ENCODE results near the gene HEPACAM.
"Not testable (repeated sequence)": the region's sequence is repeated elsewhere in the genome, so short reads cannot be mapped to it uniquely, and the experiment has no call there.

HEPACAM gene, protein sequence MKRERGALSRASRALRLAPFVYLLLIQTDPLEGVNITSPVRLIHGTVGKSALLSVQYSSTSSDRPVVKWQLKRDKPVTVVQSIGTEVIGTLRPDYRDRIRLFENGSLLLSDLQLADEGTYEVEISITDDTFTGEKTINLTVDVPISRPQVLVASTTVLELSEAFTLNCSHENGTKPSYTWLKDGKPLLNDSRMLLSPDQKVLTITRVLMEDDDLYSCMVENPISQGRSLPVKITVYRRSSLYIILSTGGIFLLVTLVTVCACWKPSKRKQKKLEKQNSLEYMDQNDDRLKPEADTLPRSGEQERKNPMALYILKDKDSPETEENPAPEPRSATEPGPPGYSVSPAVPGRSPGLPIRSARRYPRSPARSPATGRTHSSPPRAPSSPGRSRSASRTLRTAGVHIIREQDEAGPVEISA

DNA sequence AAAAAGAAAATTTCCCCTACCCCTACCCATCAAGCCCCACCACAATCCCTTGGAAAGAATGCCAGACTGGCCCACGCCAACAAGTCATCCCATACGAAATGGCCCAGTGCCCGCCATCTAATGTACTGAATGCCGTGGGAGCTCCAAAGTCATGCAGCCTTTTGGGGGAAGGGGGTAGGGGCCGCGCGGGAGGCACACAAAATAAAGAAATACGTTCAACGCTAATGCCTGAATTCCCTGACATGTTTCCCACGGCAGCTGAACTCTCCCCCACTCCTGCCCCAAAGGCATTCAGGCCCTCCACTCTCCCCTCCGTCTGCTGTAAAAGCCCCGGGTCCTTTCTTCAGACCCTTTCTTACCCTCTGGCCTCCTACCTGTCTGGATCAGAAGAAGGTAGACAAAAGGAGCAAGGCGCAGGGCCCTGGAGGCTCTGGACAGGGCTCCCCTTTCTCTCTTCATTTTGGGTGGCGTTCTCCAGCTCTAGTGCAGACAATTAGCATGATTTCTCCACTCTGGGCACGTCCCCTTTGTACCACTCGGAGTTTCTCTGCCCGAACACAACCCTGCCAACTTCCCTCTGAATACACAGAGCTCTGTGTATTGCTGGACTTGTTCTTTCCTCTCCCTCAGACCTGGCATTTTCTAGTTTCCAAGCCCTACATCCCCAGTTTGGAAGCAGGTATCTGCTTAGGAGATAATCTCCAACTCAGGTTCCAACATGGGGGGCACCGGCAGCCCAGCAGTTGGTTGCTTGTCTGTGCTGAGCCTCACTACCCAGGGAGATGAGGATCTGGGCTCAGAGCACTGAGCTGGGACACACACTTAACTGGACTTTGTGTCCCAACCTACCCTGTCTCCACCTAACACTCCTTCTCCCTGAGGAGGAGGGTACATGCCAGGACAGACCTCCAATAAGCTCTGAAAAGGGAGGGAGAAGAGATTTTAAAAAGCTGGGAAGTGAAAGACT, at the start of gene HEPACAM:
TSS of gene HEPACAM (minus strand) at position 500 of the 967 bp plus-strand sequence. CDS start at position 459, 41 bp downstream.
- DNase-seq (ENCODE audit: low read depth), result no peak

DNA sequence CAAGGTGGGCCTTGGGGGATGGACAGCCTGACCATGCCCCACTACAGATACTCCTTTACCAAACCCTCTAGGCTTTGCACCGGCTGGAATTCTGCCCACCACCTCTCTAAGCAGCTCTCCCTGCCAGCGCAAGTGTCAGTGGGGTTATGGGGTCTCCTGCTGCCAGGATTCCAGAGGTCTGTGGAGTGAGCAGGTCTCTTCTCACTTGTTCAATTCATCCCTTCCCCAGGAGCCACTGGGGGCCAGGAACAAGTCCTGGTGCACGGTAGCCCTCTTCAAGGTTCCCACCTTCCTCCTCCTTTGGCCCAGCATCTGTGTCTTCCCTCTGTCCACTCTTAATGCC, 48.6 kb upstream of the HEPACAM start:
- DNase-seq (ENCODE audit: low read depth), result no peak

DNA sequence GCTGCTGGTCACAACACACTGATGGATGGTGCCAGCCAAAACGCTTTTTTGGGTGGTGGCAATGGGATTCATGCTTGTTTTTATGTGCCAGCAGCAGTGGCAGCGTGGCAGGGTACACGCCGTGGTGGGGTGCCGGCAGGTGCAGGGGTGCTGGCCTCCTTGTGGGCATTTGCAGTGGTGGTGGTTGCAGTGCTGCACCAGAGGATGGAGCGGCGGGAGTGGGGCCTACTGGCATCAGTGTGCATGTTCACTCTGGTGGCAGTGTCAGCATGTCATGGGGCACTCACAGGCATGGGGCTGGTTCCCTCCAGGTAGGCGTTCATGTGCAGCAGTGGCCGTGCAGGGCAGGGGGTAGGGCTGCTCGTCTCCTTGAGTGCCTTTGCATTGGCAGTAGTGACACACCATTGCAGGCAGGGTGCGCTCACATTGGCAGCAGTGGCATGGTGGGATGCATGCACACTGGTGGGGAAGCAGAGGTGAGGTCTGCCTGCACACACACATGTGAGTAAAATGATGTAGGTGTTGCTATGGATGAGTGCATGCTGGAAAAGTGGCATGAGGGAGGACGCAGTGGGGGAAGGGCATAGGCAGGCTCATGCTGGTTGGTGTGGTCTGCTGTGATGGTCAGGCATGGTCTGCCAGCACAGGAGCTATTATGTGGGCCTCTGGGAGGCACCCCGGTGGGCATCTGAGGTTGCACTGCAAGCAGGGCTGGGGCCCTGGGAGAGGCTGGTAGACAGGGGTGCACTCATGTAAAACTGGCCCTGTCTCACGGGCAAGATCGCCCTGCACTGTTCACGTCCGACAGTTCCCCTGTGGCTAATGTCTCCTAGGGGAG, 48.0 kb upstream of the HEPACAM start:
- no peak for DNase-seq (ENCODE audit: low read depth)

DNA sequence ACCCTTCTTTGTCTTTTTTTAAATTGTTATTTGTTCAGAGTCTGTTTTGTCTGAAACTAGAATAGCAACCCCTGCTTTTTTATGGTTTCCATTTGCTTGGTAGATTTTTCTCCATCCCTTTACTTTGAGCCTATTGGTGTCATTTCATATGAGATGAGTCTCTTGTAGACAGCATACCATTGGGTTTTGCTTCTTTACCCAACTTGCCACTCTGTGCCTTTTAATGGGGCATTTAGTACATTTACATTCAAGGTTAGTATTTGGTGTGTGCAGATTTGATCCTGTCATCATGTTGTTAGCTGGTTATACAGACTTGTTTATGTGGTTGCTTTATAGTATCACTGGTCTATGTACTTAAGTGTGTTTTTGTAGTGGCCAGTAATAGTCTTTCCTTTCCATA, 46.2 kb upstream of the HEPACAM start:
- DNase-seq (ENCODE audit: low read depth), result no peak

DNA sequence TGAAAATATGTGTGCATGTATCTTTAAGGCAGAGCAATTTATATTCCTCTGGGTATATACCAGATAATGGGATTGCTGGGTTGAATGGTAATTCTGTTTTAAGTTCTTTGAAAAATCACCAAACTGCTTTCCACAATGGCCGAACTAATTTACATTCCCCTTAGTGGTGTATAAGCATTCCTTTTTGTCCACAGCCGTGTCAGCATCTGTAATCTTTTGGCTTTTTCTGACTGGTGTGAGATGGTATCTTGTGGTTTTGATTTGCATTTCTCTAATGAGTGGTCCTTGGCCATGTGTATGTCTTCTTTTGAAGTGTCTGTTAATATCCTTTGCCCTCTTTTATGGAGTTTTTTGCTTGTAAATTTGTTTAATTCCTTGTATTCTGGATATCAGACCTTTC, 42.5 kb upstream of the HEPACAM start:
- no peak for DNase-seq (ENCODE audit: low read depth)

DNA sequence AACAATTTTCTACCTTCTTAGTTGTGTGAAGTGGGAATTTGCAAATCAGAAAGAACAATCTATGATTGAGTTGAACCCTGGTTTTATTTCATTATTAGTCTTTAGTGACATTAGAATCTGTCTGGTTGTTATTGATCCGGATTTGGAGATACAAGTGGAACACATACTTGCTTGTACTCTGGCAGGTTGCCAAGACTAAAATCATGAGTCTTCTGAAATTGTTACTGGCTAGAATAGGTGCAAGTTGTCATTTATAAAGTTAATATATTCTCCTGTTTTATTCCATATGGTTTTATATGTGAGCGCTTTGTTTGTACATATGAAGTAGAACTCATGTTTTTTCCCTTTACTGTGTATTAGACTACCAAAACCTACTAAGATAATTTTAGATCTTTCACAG, 41.2 kb upstream of the HEPACAM start:
- DNase-seq (ENCODE audit: low read depth), result no peak

DNA sequence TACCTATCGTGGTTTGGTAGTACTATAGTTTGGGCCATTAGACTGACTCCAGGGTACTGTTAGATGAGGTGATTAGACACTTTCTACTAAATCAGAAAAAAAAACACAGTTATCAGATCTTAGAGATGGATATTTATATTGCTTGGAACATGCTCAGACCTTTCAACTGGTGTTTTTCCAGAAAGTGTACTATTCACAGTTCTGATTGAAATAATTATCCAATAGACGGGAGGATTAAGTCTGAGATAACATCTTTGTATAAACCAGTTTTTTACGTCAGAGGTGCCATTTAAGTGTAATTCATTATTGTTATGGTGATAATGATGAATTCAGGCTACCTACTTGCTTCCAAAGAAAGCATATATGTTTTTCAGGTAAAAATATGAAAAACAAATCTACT, 40.7 kb upstream of the HEPACAM start:
- no peak for DNase-seq (ENCODE audit: low read depth)

DNA sequence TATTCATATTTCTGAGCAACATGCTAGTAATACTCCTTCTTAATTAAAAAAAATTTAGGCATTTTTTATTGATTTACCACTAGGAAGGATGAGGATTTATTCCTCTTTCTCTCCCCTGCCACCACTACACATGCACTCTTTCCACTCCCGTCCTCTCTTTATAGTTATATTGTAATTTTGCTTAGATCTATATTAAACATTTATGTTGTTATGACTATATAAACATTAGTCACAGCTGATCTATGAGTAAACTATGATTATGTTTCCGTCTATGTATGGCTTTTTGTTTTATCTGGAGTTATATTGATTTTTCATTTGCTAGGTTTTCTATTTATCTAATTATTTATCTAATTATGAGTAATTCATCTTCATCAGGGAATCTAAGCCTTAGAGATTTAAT, 36.0 kb upstream of the HEPACAM start:
- DNase-seq (ENCODE audit: low read depth), result no peak

DNA sequence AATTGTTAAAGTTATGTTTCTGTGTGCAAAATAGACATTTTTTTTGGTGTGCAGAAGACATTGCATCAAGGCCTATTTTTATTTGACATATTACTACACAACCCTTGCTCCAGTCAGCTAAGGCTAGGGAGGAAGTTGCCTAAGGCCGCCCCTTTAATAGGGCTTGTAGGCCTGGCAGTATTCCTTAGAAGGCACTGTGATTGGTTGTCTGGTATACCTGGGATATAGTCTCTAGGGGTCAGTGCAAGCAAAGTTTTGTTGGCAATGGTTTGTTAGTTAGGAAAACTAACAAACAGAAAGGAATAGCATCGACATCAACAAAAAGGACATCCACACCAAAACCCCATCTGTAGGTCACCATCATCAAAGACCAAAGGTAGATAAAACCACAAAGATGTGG, 35.1 kb upstream of the HEPACAM start:
- DNase-seq (ENCODE audit: low read depth), result no peak

DNA sequence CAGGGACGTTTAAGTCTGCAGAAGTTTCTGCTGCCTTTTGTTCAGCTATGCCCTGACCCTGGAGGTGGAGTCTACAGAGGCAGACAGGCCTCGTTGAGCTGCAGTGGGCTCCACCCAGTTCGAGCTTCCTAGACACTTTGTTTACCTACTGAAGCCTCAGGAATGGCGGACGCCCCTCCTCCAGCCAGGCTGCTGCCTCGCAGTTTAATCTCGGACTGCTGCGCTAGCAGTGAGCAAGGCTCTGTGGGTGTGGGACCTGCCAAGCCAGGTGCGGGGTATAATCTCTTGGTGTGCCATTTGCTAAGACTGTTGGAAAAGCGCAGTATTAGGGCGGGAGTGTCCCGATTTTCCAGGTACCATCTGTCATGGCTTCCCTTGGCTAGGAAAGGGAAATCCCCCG, 32.4 kb upstream of the HEPACAM start:
- not testable (repeated sequence) for DNase-seq (ENCODE audit: low read depth)

DNA sequence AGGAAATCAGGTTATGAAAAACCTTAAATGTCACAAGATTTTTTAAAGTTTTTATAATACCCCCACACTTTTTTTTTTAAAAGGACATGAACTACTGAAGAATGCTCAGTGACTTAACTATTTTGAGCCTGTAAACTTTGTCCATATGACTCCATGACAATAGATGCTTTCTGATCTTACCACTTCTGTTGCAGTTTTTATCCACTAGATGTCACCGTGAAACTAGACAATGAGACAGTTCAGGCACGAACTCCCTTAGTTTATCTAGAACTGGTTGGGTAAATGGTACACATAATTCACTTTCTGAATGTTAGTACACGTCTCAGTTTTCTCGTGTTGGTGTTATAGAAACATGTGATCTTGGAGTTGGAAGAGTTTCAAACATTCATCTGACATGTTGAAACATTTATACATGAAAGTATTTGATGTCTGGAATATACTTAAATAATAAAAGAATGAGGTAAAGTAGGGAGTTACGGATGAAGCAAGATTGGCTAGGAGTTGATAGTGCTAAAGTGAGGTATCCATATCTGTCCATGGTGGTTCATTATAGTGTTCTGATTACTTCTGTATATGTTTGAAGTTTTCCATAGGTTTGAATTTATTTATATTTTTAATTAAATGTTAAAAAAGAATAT, 26.2 kb upstream of the HEPACAM start:
- DNase-seq (ENCODE audit: low read depth), result peak; percentile 21

DNA sequence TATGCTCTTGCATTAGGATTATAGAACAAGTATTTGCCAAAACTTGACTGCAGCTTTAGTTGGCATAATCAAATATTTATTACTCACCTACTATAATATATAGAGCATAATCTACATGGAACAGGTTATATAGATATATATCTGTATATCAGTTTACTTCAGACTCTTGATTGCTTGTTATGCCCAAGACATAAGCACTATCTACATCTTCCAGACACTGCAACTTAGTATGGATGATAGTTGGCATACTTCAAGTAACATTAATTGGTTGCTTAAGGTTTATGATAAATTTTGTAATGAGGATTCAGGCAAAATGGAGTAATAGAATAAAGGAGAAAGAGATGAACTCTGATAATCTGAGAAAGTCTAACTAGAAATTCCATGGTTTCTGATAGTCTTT, 19.2 kb upstream of the HEPACAM start:
- no peak for DNase-seq (ENCODE audit: low read depth)

DNA sequence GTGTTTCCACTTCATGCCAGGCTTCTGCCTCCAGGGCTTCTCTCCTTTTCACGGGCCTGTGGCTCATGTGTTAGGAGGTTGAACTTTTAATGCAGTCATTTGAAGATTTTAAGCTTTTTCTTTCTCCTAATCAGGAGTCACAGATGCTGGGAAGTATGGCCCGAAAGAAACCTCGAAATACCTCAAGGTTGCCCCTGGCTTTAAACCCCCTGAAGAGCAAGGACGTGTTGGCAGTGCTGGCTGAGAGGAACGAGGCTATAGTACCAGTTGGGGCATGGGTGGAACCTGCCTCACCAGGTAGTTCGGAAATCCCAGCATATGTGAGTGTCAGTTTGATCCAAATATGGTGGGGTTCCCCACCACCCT, 18.7 kb upstream of the HEPACAM start:
- no peak for DNase-seq (ENCODE audit: low read depth)

DNA sequence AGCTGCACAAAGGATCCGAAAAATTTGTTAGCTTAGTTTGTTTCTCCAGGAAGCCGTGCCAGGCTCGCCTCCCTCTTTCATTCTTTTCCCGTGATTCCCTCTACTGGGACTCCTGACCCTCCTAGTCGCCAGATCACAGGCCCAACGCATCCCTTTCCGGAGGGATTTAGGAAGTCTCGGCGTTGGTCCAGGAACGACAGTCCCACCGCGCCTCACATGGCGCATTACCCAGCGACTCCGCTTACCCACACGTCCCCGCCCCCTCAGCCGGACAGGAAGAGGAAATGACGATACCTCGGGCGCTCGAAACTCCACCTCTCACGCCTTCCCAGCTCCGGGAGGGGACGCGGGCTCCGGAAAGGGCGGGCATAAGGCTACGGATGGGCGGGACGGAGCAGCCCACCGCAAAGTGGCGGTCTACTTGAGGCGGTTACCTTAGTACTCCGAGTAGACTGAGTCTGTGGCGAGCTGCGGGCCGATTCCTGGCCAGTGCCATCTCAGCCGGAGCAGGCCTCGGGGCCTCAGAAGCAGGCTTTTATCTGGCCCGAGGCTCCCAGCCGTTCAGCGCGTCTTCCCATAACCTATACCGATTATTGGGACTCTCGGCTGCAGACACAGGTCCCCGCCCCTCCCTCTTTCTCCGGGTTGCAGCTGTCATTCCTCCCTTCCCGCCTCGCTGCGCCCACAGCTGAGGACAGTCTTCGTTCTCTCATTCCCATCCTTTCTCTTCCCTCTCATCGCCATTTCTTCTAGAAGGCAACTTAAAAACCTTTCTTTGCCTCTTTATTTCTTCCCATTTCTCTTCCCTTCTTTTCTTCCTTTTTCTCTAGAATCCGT, 18.1 kb upstream of the HEPACAM start, which contains the start of gene CCDC15:
TSS of gene CCDC15 (plus strand) at position 450 of the 837 bp plus-strand sequence. CDS start 531 bp downstream, outside the sequence.
- peak; percentile 96 for DNase-seq (ENCODE audit: low read depth)

DNA sequence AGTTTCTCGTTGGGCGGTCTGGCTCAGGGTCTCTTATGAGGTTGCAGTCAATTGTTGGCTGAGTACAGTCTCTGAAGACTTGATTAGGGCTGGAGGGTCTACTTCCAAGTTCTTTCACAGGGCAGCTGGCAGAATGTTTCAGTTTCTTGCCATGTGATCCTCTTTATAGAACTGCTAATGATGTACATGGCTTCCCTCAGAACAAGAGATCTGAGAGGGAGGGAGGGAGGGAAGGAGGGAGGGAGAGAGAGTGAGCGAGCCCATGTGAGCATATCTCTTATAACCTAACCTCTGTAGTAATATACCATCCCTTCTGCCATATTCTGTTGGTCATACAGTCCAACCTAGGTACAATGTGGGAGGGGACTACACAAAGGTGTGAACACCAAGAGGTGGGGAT, 15.5 kb upstream of the HEPACAM start:
- DNase-seq (ENCODE audit: low read depth), result no peak

DNA sequence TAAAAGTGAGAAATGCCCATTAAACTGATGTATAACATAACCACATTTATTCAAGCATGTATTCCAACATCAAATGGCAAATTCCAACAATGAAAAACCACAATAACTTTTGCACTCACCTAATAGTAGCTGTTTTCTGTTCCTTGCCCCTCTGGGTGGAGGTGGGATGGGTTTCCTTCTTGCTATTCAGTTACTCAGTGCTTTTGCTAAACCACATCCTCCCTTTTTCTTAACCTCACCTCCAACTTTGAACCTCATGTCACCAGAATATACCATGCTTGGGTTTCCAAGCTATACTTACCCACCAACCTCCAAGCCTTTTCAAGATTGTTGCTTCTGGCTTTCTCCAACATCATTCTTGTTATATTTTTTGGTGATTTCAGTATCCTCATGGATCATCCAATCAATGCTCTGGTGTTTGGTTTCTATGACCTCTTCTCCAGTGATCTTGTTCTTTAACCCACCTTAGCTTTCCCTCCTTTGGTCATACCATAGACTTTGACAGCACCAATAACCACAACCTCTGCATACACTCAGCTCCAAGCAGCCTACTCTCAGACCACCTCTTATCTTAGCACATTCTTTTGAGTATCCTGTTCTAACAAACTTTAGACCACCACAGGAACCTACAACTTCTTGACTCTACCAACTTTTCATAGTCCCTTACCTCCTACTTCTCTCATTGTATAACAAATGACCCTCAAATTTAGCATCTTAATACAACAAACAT, 14.9 kb upstream of the HEPACAM start:
- no peak for DNase-seq (ENCODE audit: low read depth)

DNA sequence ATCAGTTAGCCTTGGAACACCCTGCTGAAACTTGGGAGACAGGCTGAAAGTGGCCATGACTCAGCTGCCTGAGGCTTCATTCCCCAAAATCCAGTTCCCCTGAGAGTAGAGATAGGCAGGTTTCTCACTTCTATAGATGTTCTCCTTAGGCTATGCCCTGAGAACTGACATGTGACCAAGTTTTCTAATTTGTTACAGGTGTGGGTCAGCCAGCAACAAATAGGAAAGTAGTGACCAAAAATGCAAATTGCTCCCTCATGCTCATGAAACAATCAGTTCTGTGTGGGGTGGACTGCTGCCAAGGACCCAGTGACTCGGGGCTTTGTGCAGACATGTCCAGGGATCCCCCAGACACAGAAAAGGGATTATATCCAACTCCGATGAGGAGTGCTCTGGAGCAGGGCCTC, 10.9 kb upstream of the HEPACAM start:
- DNase-seq (ENCODE audit: low read depth), result no peak

DNA sequence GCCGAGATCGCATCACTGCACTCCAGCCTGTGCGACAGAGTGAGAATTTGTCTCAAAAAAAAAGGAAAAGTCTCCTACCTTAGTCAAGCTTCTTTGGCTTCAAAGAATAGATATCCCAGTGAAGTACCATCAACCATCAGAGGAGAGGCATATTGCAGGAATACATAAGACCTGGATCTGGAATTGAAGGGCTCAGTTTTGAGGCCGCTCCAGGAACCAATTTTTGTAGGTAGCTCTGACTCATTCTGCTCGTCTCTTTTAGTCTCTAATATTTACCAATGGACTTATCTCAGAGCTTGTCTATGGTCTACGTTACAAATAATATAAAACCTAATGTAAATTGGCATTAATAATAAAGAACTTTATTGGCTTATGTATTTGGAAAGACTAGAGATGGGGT, 10.0 kb upstream of the HEPACAM start:
- DNase-seq (ENCODE audit: low read depth), result no peak

DNA sequence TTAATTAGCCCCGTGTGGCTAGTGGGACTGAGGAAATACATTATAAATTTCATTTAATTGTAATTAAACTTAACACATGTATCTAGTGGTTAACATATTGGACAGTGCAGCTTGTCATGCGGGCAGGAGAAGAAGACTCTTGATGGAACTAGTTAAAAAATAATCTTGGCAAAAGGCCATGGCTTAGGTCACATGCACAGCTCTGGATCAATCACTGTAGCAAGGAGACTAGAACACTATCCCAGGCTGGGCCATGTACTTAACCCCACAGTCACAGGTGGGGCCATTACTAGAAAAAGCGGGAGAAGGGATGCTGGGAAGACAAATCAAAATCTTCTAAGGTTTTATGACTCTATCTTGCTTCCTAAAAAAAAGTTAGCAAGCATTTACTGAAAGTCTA, 8.7 kb upstream of the HEPACAM start:
- DNase-seq (ENCODE audit: low read depth), result no peak

DNA sequence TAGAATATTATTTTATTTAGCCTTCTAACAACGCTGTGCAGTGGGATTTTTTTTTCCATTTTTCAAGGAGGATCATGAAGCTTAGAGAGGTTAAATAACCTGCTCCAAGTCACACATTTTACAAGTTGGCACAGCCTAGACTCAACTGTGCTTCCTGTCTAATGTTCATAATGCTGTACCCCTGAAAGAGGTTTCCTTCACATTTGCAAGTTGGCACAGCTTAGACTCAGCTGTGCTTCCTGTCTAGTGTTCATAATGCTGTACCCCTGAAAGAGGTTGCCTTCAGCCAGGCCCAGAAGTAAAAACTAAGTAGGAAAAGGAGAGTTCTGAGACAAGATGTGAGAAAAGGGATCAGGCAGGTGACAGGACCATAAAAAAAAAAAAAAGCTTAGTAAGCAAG, 7.9 kb upstream of the HEPACAM start:
- no peak for DNase-seq (ENCODE audit: low read depth)

Data from activated T-cell treated with anti-CD3 and anti-CD28 coated beads for 24 hours (primary cell).